ENCODE results near the gene NLE1.
A peak's percentile ranks its signal among the peaks of the same experiment; 100 is the strongest.
"Not testable (repeated sequence)": the region's sequence is repeated elsewhere in the genome, so short reads cannot be mapped to it uniquely, and the experiment has no call there.

NLE1 gene

GRCh38 chr17:35127751-35128514 is 14.2 kb downstream of the NLE1 start:
- DNase-seq, result no peak

GRCh38 chr17:35121315-35121714 is 20.8 kb downstream of the NLE1 start, which contains the start of gene FNDC8:
Gene FNDC8, plus strand, starts transcription at chr17:35121615. Its CDS starts 79 bp downstream, at chr17:35121694.
- DNase-seq, result no peak

- DNase-seq, result peak; percentile 88
These were observed 22.5 kb downstream of the NLE1 start, which contains the start of gene RAD51D for GRCh38 chr17:35119370-35120165. Gene RAD51D, minus strand, starts transcription at chr17:35119860. Its CDS starts 247 bp downstream, at chr17:35119613.

- peak; percentile 68 for DNase-seq
These were observed 24.1 kb downstream of the NLE1 start for GRCh38 chr17:35117984-35118383.

- DNase-seq, result no peak
These were observed 25.3 kb downstream of the NLE1 start for GRCh38 chr17:35116845-35117244.

GRCh38 chr17:35110791-35111190 is 31.3 kb downstream of the NLE1 start:
- not testable (repeated sequence) for DNase-seq

- DNase-seq, result no peak
These were observed 37.2 kb downstream of the NLE1 start for GRCh38 chr17:35104844-35105450.

GRCh38 chr17:35103271-35103670 is 38.8 kb downstream of the NLE1 start:
- no peak for DNase-seq

GRCh38 chr17:35101725-35102124 is 40.4 kb downstream of the NLE1 start:
- peak; percentile 34 for DNase-seq

GRCh38 chr17:35101036-35101435 is 41.1 kb downstream of the NLE1 start:
- DNase-seq, result no peak

- no peak for DNase-seq
These were observed 42.2 kb downstream of the NLE1 start for GRCh38 chr17:35099908-35100307.

- no peak for DNase-seq
These were observed 44.3 kb downstream of the NLE1 start for GRCh38 chr17:35097776-35098175.

- no peak for DNase-seq
These were observed 46.4 kb downstream of the NLE1 start for GRCh38 chr17:35095741-35096140.

- peak; percentile 44 for DNase-seq
These were observed 47.2 kb downstream of the NLE1 start for GRCh38 chr17:35094902-35095301.

- DNase-seq, result not testable (repeated sequence)
These were observed 51.4 kb downstream of the NLE1 start for GRCh38 chr17:35090707-35091106.

GRCh38 chr17:35089586-35090296 is 52.4 kb downstream of the NLE1 start:
- DNase-seq, result peak; percentile 65

GRCh38 chr17:35088881-35089585 is 53.1 kb downstream of the NLE1 start:
- peak; percentile 93 for DNase-seq

GRCh38 chr17:35088356-35088880 is 53.7 kb downstream of the NLE1 start:
- peak; percentile 34 for DNase-seq

- peak; percentile 71 for DNase-seq
These were observed 54.3 kb downstream of the NLE1 start for GRCh38 chr17:35087731-35088355.

GRCh38 chr17:35086931-35087573 is 55.1 kb downstream of the NLE1 start:
- peak; percentile 54 for DNase-seq

GRCh38 chr17:35086164-35086563 is 55.9 kb downstream of the NLE1 start:
- DNase-seq, result no peak

Measured in activated CD4-positive, alpha-beta T cell treated with anti-CD3 and anti-CD28 coated beads, Interleukin-10, Interleukin-2, amounts not matched to agents 100 ng/mL and 50 ng/mL, durations not matched to agents 16 hours and 8 hours (primary cell).